ENCODE results near the gene CYP1A2.
"Not testable (repeated sequence)": the region's sequence is repeated elsewhere in the genome, so short reads cannot be mapped to it uniquely, and the experiment has no call there.

CYP1A2 gene

DNA sequence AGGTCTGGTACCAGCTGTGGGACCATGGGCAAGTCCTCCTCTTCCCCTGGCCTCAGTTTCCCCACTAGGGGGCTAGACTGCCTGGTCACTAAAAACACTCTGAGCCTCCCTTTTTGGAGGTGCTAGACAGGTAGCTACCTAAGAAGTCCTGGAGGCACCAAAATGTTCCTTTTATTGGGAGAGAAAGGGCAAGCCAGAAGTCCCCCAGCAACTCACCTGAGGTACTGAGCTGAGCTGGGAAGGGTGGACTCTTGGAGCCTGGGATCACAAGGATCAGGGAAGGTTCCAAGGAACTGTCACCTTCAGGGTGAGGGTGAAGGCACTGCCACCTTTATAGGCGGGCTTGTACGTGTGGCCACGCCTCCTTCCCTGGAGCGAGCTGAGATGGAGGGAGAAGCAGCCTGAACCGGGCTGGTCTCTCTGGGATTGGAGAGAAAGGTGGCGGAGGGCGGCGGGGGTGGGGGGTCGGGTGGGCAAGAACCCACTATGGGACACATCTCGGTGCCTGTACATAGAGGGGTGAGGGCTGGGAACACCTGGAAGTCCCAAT lies 23.3 kb upstream of the CYP1A2 start, which contains the start of gene CYP1A1:
Gene CYP1A1, minus strand, starts transcription at position 304 of the 550 bp plus-strand sequence. CDS start 2,431 bp downstream, outside the sequence.
- Histone ChIP-seq H3K27me3 (ENCODE audit: control insufficient read depth, insufficient read depth, low read length) (peaks cover 35% of the 10 kb centered on the region), H3K4me3 (ENCODE audit: low read depth, low read length) (peak within 1 kb of the TSS; percentile 71), H3K27ac (ENCODE audit: low read depth, low read length) (peak within 1 kb of the TSS; percentile 54), H3K9ac (ENCODE audit: low read depth, low read length) (no peak within 1 kb of the TSS), H3K9me3 (ENCODE audit: control insufficient read depth, insufficient read depth, low read length) (no peaks in the 10 kb centered on the region), H3K36me3 (ENCODE audit: control insufficient read depth, insufficient read depth, low read length) (no peaks in the 10 kb centered on the region), H3K4me1 (ENCODE audit: control insufficient read depth, insufficient read depth, low read length) (peaks cover 3% of the 10 kb centered on the region; the same call in 1 of the 2 replicates)

DNA sequence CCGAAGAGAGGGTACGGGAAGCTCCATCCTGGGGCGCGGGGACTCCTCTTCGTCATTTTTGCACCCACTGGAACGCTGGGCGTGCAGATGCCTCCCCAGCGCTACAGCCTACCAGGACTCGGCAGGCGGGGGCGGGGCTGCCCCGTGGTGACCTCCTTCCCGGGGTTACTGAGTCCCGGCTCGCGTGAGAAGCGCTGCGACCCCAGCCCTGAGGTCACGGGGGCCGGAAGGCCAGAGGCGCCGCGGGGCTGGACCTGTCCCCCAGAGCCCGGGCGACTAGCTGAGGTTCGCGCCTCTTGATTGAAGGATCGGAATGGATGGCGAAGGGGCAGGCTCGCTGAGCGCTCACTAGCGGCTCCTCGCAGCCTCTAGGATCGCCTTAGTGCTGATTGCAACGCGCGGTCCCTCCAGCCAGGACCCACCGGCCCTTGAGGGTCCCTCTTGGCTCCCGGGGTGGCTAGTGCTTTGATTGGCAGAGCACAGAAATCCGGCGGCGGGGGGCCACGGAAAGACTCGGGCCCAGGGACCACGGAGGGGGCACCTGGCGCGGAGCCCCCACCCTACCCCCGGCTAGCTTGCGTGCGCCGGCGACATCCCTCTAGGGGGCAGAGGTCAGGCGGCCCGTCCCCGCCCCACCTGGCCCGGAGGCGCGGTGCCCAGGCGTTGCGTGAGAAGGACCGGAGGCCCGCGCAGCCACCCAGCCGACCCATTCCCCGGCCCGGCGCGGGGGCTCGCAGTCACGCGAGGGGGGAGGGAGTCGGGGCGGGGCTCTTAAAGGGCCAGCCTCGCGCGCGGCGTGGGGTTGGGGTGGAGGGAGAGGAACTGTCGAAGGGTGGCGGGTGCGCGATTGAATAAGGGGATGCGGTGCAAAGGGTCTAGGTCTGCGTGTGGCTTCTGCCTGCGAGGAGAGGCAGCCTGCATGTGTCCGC lies 22.5 kb upstream of the CYP1A2 start:
- Histone ChIP-seq H3K4me1 (ENCODE audit: control insufficient read depth, insufficient read depth, low read length) (peaks cover 3% of the 10 kb centered on the region; the same call in 1 of the 2 replicates), H3K9ac (ENCODE audit: low read depth, low read length) (no peak overlapping the region)

DNA sequence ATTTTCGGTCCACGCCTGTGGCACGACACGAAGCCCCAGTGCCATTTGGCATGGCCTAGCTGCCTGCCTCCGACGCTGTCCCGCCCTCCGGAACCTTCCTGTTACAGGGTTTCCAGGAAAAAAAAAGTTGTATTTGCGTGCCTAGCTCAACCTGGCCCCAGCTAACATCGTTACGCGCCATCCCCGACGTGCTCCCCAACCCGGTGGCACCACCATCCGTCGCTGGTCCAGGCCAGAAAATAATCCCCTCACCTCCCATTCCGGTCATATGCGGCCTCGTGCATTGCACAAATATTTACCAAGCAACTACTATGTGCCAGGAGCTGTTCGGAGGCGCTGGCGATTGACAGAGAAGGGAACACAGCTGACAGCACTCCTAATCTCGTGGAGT lies 21.9 kb upstream of the CYP1A2 start:
- Histone ChIP-seq H3K4me3 (ENCODE audit: low read depth, low read length) (peak overlapping the region; percentile 71), H3K4me1 (ENCODE audit: control insufficient read depth, insufficient read depth, low read length) (peaks cover 3% of the 10 kb centered on the region; the same call in 1 of the 2 replicates), H3K27ac (ENCODE audit: low read depth, low read length) (no peak overlapping the region), H3K27me3 (ENCODE audit: control insufficient read depth, insufficient read depth, low read length) (peaks cover 35% of the 10 kb centered on the region), H3K9ac (ENCODE audit: low read depth, low read length) (no peak overlapping the region), H3K36me3 (ENCODE audit: control insufficient read depth, insufficient read depth, low read length) (no peaks in the 10 kb centered on the region), H3K9me3 (ENCODE audit: control insufficient read depth, insufficient read depth, low read length) (no peaks in the 10 kb centered on the region)

More for the DNA sequence above, 22.5 kb upstream of the CYP1A2 start:
- Histone ChIP-seq H3K4me3 (ENCODE audit: low read depth, low read length) (peak overlapping the region; percentile 71), H3K27me3 (ENCODE audit: control insufficient read depth, insufficient read depth, low read length) (peaks cover 35% of the 10 kb centered on the region), H3K36me3 (ENCODE audit: control insufficient read depth, insufficient read depth, low read length) (no peaks in the 10 kb centered on the region), H3K9me3 (ENCODE audit: control insufficient read depth, insufficient read depth, low read length) (no peaks in the 10 kb centered on the region), H3K27ac (ENCODE audit: low read depth, low read length) (peak overlapping the region; percentile 54)

DNA sequence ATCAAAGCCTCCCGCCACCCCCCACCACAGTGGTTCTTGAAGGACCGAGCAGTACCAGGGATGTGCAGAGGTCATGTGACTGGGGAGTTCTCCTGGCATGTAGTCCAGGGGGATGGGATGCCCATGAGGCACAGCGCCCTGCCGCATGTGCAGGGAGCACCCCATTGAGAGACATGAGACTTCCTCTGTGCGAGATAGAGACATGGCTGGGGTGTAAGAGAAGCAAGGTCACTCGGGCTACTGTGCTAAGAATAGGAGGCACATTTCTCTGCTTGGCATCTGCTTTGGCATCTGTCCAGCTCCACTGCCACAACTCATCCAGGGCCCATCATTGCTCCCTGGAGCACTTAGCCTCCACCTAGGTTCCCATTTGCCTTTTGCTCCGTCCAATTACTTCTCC lies 20.9 kb upstream of the CYP1A2 start:
- Histone ChIP-seq H3K36me3 (ENCODE audit: control insufficient read depth, insufficient read depth, low read length) (no peaks in the 10 kb centered on the region), H3K4me1 (ENCODE audit: control insufficient read depth, insufficient read depth, low read length) (peaks cover 3% of the 10 kb centered on the region; the same call in 1 of the 2 replicates), H3K4me3 (ENCODE audit: low read depth, low read length) (no peak overlapping the region), H3K9me3 (ENCODE audit: control insufficient read depth, insufficient read depth, low read length) (no peaks in the 10 kb centered on the region), H3K27me3 (ENCODE audit: control insufficient read depth, insufficient read depth, low read length) (peaks cover 35% of the 10 kb centered on the region), H3K9ac (ENCODE audit: low read depth, low read length) (no peak overlapping the region), H3K27ac (ENCODE audit: low read depth, low read length) (no peak overlapping the region)

DNA sequence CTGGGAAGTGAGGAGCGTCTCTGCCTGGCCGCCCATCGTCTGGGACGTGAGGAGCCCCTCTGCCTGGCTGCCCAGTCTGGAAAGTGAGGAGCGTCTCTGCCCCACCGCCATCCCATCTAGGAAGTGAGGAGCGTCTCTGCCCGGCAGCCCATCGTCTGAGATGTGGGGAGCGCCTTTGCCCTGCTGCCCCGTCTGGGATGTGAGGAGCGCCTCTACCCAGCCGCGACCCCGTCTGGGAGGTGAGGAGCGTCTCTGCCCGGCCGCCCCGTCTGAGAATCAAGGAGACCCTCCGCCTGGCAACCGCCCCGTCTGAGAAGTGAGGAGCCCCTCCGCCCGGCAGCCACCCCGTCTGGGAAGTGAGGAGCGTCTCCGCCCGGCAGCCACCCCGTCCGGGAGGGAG lies 19.9 kb upstream of the CYP1A2 start:
- not testable (repeated sequence) for H3K9me3 ChIP-seq (ENCODE audit: control insufficient read depth, insufficient read depth, low read length); H3K27ac ChIP-seq (ENCODE audit: low read depth, low read length); H3K4me1 ChIP-seq (ENCODE audit: control insufficient read depth, insufficient read depth, low read length); H3K4me3 ChIP-seq (ENCODE audit: low read depth, low read length); H3K36me3 ChIP-seq (ENCODE audit: control insufficient read depth, insufficient read depth, low read length); H3K9ac ChIP-seq (ENCODE audit: low read depth, low read length)
- H3K27me3 ChIP-seq (ENCODE audit: control insufficient read depth, insufficient read depth, low read length) = peaks cover 35% of the 10 kb centered on the region

DNA sequence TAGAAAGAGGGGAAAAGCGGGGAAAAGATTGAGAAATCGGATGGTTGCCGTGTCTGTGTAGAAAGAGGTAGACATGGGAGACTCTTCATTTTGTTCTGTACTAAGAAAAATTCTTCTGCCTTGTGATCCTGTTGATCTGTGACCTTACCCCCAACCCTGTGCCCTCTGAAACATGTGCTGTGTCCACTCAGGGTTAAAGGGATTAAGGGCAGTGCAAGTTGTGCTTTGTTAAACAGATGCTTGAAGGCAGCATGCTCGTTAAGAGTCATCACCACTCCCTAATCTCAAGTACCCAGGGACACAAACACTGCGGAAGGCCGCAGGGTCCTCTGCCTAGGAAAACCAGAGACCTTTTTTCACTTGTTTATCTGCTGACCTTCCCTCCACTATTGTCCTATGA lies 19.3 kb upstream of the CYP1A2 start:
- not testable (repeated sequence) for H3K4me1 ChIP-seq (ENCODE audit: control insufficient read depth, insufficient read depth, low read length); H3K36me3 ChIP-seq (ENCODE audit: control insufficient read depth, insufficient read depth, low read length); H3K4me3 ChIP-seq (ENCODE audit: low read depth, low read length); H3K27ac ChIP-seq (ENCODE audit: low read depth, low read length); H3K9ac ChIP-seq (ENCODE audit: low read depth, low read length); H3K9me3 ChIP-seq (ENCODE audit: control insufficient read depth, insufficient read depth, low read length)
- H3K27me3 ChIP-seq (ENCODE audit: control insufficient read depth, insufficient read depth, low read length) = peaks cover 34% of the 10 kb centered on the region

DNA sequence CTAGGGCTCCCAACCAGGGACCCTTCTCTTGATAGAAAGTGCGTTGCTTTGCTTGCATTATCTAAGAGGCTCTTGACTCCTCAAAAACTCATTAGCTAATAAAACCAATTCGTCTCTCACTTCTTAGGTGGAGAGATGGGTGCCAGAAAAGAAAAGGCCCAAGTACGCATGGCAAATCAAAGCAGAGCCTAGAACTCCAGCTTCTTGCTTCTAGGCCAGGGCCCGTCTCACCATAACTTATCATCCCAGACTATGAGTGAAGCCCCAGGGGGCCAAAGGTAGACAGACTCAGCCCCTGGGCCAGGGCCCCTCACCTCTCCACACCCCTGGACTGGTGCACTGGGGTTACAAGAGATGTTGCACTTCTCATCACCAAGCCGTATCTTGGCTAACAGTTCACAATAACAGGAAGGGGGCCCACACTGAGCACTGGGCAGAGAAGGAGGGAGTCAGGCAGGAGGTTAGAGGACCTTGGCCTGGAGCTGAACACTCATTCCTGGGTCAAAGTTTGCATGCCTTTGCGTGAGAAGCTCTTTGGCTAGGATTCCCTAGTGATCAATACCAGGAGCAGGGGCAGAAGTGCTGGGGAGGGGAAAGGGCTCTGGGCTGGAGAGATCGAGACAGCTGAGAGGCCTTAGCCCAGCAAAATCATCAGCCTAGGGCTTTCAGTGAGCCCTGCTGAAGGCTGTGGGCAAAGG lies 17.9 kb upstream of the CYP1A2 start:
- Histone ChIP-seq H3K4me3 (ENCODE audit: low read depth, low read length) (no peak overlapping the region), H3K27ac (ENCODE audit: low read depth, low read length) (no peak overlapping the region), H3K4me1 (ENCODE audit: control insufficient read depth, insufficient read depth, low read length) (no peaks in the 10 kb centered on the region), H3K9ac (ENCODE audit: low read depth, low read length) (no peak overlapping the region), H3K36me3 (ENCODE audit: control insufficient read depth, insufficient read depth, low read length) (no peaks in the 10 kb centered on the region), H3K27me3 (ENCODE audit: control insufficient read depth, insufficient read depth, low read length) (peaks cover 22% of the 10 kb centered on the region), H3K9me3 (ENCODE audit: control insufficient read depth, insufficient read depth, low read length) (no peaks in the 10 kb centered on the region)

DNA sequence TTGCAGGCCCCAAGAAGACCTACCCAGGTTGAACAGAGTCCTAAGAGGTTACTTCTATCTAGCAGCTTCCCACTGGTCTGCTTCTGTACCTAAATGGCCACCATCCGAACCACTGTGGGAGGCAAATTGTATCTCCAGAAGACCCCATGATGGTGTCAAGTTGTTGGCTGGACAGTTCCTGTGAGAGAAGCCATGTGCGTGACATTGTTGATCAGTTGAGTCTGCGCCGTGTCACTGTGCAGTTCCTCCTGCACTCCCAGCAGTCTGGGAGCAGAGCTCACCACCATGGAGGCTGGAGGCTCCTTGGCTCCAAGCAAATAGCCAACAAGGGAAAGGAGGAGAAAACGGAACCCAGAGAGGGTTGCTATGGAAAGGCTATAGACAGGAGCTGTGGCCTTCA lies 15.8 kb upstream of the CYP1A2 start:
- Histone ChIP-seq H3K27ac (ENCODE audit: low read depth, low read length) (no peak overlapping the region), H3K36me3 (ENCODE audit: control insufficient read depth, insufficient read depth, low read length) (no peaks in the 10 kb centered on the region), H3K27me3 (ENCODE audit: control insufficient read depth, insufficient read depth, low read length) (peaks cover 2% of the 10 kb centered on the region; the same call in 1 of the 2 replicates), H3K4me1 (ENCODE audit: control insufficient read depth, insufficient read depth, low read length) (no peaks in the 10 kb centered on the region), H3K9ac (ENCODE audit: low read depth, low read length) (no peak overlapping the region), H3K9me3 (ENCODE audit: control insufficient read depth, insufficient read depth, low read length) (no peaks in the 10 kb centered on the region), H3K4me3 (ENCODE audit: low read depth, low read length) (no peak overlapping the region)

DNA sequence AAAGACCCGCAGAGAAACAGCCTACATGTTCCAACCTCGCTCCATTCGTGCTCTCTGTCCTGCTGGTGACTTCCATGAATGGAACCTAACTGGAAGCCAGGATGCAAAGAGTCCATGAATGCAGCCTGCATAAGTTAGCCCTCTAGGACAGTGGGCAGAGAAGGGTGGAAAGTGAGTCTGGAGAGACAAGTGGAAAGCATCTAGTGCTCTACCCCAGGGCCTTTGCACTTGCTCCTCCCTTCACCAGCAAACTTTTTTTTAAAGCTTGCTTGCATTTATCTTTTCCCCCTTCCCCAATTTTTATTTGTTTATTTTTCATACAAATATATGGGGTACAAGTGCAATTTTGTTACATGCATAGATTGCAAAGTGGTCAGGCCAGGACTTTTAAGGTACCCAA lies 15.4 kb upstream of the CYP1A2 start:
- Histone ChIP-seq H3K4me1 (ENCODE audit: control insufficient read depth, insufficient read depth, low read length) (no peaks in the 10 kb centered on the region), H3K27ac (ENCODE audit: low read depth, low read length) (no peak overlapping the region), H3K27me3 (ENCODE audit: control insufficient read depth, insufficient read depth, low read length) (no peaks in the 10 kb centered on the region), H3K4me3 (ENCODE audit: low read depth, low read length) (no peak overlapping the region), H3K36me3 (ENCODE audit: control insufficient read depth, insufficient read depth, low read length) (no peaks in the 10 kb centered on the region), H3K9ac (ENCODE audit: low read depth, low read length) (no peak overlapping the region), H3K9me3 (ENCODE audit: control insufficient read depth, insufficient read depth, low read length) (no peaks in the 10 kb centered on the region)

DNA sequence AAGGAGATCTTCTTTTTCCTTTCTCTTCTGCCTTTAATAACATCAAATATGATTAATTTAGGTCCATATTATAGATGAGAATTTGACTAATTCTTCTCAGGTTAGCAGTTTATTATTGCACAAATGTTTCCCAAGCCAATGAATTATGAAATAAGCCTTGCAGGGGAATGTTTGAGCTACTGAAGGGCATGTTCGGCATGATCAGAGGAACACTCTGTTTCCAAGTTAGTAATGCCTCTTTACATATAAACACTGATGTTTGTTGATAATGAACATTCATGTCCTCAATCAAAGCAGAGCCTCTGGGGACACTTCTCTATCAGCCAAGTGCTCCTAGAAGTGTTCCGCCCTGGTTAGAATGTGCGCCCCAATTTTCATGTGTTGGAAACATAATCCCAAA lies 13.3 kb upstream of the CYP1A2 start:
- Histone ChIP-seq H3K27ac (ENCODE audit: low read depth, low read length) (no peak overlapping the region), H3K9ac (ENCODE audit: low read depth, low read length) (no peak overlapping the region), H3K4me1 (ENCODE audit: control insufficient read depth, insufficient read depth, low read length) (no peaks in the 10 kb centered on the region), H3K9me3 (ENCODE audit: control insufficient read depth, insufficient read depth, low read length) (no peaks in the 10 kb centered on the region), H3K4me3 (ENCODE audit: low read depth, low read length) (no peak overlapping the region), H3K27me3 (ENCODE audit: control insufficient read depth, insufficient read depth, low read length) (no peaks in the 10 kb centered on the region), H3K36me3 (ENCODE audit: control insufficient read depth, insufficient read depth, low read length) (no peaks in the 10 kb centered on the region)

DNA sequence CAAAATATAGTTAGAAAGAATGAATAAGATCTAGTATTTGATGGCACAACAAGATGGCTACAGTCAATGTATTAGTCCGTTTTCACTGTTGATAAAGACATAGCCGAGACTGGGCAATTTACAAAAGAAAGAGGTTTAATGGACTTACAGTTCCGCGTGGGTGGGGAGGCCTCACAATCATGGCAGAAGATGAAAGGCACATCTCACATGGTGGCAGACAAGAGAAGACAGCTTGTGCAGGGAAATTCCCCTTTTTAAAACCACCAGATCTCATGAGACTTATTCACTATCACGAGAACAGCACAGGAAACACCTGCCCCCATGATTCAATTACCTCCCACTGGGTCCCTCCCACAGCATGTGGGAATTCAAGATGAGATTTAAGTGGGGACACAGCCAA lies 10.4 kb upstream of the CYP1A2 start:
- not testable (repeated sequence) for H3K27me3 ChIP-seq (ENCODE audit: control insufficient read depth, insufficient read depth, low read length); H3K9me3 ChIP-seq (ENCODE audit: control insufficient read depth, insufficient read depth, low read length); H3K4me1 ChIP-seq (ENCODE audit: control insufficient read depth, insufficient read depth, low read length); H3K9ac ChIP-seq (ENCODE audit: low read depth, low read length); H3K36me3 ChIP-seq (ENCODE audit: control insufficient read depth, insufficient read depth, low read length); H3K27ac ChIP-seq (ENCODE audit: low read depth, low read length); H3K4me3 ChIP-seq (ENCODE audit: low read depth, low read length)
